K562 (cell line): ENCODE results near the gene UBAC2.

Source experiments
- CSDE1 ChIP-seq, 2 experiments: fragments of 450-650 bp; IDR thresholded peaks; 2 replicates each; pipeline ENCODE4 v1.6.1; 2016; ENCODE audit warnings: mild to moderate bottlenecking in 1 of 2
- ETV5 ChIP-seq: sonication (generic); formaldehyde crosslinking; IDR thresholded peaks from 2 replicates; pipeline ENCODE4 v1.4.0; 2020; ENCODE audit warnings: low read depth, mild to moderate bottlenecking, missing genetic modification reagents
- EZH2 ChIP-seq: IDR thresholded peaks from 2 replicates; pipeline ENCODE4 v1.6.1; 2012; ENCODE audit warnings: low read depth, mild to moderate bottlenecking, inconsistent platforms, low read length, borderline replicate concordance
- MED1 ChIP-seq: sonication (generic); formaldehyde crosslinking; IDR thresholded peaks from 2 replicates; pipeline ENCODE4 v1.8.1; 2023; ENCODE audit warnings: missing genetic modification reagents, borderline replicate concordance
- ZNF699 ChIP-seq: fragments of 250-450 bp; sonication (Bioruptor Pico); IDR thresholded peaks from 2 replicates; pipeline ENCODE4 v1.8.0; 2021; ENCODE audit warnings: mild to moderate bottlenecking, moderate library complexity; ENCODE audit not compliant: insufficient replicate concordance
- TF ChIP-seq, protein P1 (sequence below), 3 experiments: IDR thresholded peaks in 2 of 3; conservative IDR thresholded peaks in 1 of 3; 2 replicates each; pipeline ENCODE4 v1.5.1; 2011 to 2012; ENCODE audit warnings: low read length in 3 of 3, mild to moderate bottlenecking in 3 of 3, control low read depth in 2 of 3, improper control_type of control experiment in 1 of 3, inconsistent platforms in 1 of 3, low read depth in 1 of 3, mixed read lengths in 1 of 3, moderate library complexity in 1 of 3; ENCODE audit not compliant: insufficient read depth in 2 of 3

DNA sequence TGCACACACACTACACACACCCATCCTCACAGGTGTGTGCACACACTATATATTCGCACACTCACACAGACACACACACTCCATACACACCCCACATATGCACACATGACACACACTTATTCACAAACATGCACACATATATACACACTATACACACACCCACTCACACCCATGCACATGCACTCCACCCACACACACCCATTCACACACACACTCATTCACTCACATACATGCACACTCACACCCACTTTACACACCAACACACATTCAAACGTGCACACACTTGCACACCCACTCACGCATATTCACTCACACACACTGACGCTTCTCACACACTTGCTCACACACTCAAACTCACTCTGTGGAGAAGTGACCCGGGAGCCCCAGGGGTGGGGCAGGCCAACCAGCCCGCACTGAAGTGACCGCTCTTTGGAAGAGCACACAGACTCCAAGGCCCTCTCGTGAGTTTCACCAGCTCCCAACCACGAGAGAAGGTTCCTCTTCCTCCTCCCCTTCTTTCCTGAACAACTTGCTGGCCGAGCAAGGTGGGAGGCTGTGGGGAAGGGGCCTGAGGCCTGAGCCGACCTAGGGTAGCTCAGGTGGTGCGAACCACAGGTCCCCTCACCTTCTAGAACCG lies 214.5 kb downstream of the UBAC2 start:
- TF ChIP-seq EZH2 = no peak
- no peak for TF ChIP-seq ZNF699 (CRISPR knock-in tag)
- no peak for TF ChIP-seq MED1 (CRISPR knock-in tag)
- TF ChIP-seq ETV5 = no peak
- no peak for TF ChIP-seq CSDE1 (IDR thresholded peaks at IDR 0.05)
- TF ChIP-seq, protein P1, sequence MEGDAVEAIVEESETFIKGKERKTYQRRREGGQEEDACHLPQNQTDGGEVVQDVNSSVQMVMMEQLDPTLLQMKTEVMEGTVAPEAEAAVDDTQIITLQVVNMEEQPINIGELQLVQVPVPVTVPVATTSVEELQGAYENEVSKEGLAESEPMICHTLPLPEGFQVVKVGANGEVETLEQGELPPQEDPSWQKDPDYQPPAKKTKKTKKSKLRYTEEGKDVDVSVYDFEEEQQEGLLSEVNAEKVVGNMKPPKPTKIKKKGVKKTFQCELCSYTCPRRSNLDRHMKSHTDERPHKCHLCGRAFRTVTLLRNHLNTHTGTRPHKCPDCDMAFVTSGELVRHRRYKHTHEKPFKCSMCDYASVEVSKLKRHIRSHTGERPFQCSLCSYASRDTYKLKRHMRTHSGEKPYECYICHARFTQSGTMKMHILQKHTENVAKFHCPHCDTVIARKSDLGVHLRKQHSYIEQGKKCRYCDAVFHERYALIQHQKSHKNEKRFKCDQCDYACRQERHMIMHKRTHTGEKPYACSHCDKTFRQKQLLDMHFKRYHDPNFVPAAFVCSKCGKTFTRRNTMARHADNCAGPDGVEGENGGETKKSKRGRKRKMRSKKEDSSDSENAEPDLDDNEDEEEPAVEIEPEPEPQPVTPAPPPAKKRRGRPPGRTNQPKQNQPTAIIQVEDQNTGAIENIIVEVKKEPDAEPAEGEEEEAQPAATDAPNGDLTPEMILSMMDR (IDR thresholded peaks at IDR 0.05 in 2 of 3, conservative IDR thresholded peaks at IDR 0.05 in 1 of 3; ENCODE audit: insufficient read depth in 2 of 3, low read depth in 1 of 3, low read length in 3 of 3) = no peak
